GM18498 (cell line): Measurements from ENCODE around the gene FBXO5.

Source experiments
- ATAC-seq: cut with Tn5 transposase; IDR thresholded peaks from one replicate; pipeline ENCODE4 v1.9.1; 2021; ENCODE audit warnings: mild to moderate bottlenecking, moderate library complexity; ENCODE audit not compliant: unreplicated experiment

The FBXO5 gene

DNA sequence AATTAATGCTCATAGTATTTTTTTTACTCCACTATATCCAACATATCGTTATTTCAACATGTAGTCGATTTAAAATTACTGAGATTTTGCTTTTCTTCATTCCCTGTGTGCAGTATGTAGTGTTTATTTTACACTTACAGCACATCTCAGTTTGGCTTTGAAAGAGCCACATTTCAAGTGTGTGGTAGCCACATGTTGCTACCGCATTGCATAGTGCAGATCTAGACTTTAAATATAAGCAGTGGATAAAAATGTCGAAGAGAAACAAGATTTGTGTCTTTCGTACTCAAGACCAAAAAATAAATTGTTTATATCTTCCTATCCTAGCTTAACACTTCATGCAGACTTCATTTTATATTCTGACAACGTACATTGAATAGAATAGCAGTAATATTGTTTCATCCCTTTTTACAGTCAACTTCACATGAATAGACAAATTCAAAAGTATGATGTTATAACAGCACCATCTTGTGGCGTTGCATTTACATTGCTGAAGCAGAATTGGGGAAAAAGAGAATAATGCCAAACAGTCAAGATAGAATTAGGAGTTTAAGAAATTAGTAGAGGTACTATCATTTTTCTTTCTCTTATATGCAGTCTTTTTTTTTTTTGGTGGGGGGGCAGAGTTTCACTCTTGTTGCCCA, 29.9 kb downstream of the FBXO5 start:
- ATAC-seq, result no peak

DNA sequence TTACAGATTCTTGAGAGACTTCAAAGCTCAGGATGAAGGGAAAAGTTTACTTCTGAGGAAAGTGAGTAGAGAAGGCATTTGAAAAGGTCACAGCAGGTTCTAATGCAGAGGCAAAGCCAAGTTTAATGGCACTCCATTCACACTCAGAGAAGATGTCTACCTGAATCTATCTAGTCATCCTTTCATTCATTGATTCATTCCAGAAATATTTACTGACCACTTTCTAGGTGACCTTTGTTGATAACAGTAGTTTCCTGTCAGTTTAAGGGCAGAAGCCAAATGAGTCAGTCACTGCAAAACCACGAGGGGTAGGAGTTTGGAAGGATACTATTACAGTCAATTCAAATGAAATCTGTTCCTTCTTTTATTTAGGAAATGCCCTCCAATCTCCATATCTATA, 30.8 kb downstream of the FBXO5 start:
- no peak for ATAC-seq

DNA sequence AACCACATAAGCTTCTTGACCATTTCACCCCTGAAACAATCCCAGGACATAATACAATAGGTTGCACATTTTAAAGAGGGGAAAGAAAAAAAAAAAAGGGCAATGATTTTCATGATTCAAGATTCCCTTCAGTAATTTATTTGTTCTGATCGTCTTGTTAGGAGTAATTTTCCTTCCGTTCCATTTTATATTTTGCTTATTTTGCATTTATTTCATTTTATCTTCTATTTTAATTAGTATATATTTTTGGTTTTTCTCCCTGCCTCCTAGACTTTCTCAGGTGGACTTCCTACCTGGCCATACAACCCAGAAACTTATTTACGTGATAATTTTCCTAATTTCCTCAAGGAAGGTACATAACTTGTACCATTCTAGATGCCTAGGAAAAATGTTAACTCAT, 32.6 kb downstream of the FBXO5 start:
- no peak for ATAC-seq

DNA sequence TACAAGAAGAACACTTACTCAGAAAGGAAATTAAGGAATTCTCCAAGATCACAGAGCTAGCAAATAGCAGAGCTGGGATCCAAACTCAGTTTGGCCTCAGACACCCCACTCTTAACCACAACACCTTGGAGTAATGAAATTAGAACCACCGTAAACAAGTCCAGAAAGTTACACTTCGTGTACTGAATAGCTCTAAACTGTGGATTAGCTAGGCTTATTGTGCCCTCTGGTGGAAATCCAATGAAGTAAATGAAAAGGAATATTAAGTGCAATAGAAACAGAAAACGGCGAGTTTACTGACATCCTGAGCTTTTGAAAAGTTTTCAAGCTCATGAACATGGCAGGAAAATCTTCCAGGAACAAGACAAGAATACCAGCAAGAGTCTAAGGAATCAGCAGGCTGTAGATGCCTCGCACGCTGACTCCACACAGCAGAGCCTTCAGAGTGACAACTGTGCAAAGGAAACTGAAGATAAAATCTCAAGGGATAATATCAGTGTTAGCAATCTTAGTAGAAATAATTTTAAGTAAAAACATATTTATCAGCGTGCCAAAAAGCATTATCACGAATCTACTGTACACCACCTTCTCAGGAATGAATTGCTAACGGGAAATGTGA, 34.6 kb downstream of the FBXO5 start:
- ATAC-seq, result peak; percentile 85

DNA sequence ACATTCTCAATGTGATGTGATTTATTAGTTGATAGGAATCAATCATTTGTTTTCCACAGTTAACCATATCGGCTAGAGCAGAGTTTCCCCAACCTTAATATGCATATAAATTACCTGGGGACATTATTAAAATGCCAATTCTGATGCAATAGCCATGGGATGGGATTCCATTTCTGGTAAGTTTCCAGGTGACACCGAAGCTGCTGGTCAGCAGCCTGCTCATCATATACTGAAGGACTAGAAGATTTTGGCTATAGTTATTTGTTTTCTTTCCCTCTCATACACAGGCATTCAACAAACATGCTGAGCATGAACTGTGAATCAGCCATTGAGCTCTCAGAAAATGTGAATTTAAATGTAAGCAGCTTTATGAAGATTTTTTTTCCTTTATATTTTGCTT, 35.8 kb downstream of the FBXO5 start:
- ATAC-seq, result no peak

DNA sequence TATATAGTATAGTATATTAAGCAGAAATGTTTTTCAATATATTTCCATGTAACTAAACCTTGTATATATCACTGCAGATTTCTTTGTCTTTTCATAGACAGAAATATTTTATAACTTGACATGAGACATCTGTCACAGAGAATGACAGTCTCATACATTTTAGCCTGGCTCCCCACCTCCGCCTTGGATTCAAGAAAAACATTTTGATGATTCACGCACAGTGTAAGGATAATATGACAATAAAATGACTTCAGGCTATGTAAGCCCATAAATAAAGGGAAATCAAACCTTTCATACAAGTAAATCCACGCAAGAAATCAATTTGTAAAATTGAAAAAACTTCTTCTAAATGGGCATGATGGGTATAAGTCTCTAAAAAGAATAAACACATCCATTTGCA, 36.4 kb downstream of the FBXO5 start:
- ATAC-seq, result no peak

DNA sequence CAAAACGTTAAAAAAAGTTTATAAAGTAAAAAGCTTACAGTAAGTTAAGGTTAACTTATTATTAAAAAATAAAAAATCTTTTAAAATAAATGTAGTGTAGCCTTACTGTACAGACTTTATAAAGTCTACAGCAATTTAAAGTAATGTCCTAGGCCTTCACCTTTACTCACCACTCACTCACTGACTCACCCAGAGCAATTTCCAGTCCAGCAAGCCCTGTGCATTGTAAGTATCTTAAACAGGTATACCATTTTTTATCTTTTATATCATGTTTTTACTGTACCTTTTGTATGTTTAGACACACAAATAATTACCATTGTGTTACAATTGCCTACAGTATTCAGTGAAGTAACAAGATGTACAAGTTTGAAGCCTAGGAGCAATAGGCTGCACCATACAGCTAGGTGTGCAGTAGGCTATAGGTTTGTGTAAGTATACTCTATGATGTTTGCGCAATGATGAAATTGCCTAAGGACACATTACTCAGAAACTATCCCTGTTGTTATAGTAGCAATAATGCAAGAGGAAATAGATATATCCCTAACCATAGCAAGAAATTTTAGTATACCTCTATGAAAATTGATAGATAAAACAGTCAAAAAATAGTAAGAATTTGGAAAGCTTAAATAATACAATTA, 39.5 kb downstream of the FBXO5 start:
- ATAC-seq, result no peak

DNA sequence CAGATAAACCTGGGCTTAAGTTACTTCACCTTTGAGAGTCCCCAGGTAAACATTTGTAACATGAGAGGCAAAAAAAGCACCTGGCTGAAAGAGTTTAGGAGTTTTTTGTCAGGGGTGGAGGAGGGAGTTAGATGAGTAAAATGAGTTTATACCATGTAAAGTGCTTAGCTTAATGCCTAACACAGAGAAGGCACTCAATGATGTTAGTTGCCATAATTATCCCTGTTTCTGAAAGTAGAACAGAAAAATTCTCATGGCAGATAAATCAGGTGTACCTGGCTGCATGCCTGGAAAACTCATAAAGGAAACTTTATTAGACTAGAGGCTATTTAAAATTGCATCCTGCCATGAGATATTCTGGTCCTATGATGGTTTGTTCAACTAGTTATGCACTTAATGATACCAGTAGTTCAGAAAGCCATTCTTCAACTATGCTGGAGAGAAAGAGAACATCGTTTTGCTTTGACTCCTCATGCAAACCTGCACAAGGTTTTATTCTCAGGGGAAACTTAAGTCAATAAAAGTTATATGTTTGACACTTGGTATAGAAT, 40.4 kb downstream of the FBXO5 start:
- ATAC-seq, result no peak

DNA sequence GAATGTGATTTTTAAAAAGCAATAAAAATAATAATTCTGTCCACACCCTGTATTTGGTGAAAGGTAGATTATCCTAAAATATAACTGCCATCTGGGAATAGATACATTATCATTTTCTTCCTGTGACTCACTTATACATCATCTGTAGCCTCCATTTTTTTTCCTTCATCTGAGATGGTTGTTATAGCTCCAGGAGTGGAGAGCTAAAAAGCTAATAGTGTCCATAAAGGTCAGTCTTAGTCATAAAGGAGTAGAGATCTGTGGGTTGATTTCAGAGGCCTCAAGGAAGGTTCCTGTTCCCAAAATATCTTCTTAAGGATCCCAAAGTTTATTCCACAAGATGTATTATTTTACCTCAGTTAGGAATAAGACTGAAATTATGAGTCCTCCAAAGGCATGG, 41.1 kb downstream of the FBXO5 start:
- ATAC-seq, result no peak

DNA sequence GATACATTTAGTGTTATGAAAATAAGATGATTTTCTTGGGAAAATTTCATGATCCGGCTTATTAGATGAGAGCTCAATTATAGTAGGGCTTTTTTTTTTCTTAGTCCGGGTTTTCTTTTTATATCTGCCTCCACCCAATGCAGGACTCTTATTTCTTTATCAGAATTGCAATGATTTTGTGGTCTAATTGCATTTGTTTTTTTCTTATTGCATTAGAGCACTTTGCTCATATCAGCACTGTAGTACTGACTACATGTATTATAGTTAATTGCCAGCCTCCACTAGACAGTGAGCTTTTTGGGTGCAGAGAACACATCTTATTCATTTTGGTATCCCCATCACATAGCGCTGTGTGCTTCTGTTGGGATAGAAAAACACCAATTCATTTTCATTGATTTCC, 50.0 kb downstream of the FBXO5 start:
- ATAC-seq, result no peak

DNA sequence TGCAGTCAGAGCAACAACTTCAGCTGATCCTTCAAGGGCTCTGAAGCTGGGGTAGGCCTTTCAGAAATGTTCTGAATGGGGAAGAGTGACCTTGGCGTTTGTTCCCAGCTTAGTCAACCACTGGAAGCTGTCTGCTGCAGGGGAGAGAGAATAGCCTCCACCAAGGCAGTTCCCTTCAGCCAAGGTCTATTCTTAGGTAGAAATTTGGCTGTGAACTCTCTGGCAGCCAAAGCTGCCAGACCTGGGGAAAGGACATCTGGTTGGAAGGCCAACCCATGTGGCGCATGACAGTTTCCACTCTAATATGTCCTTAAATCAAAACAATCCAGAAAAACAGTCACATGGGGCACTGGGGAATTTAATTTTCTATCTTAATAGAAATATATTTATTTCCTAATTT, 60.1 kb downstream of the FBXO5 start:
- ATAC-seq, result no peak
